GM19043 (cell line): ENCODE measurements around the gene CLIC6.

Experiments used
- ATAC-seq: cut with Tn5 transposase; IDR thresholded peaks from one replicate; pipeline ENCODE4 v1.9.1; 2021; ENCODE audit warnings: low read depth; ENCODE audit not compliant: unreplicated experiment

CLIC6 gene

GRCh38 chr21:34761758-34762330 is 93.0 kb downstream of the CLIC6 start:
- no peak for ATAC-seq

GRCh38 chr21:34762786-34763185 is 94.0 kb downstream of the CLIC6 start:
- ATAC-seq, result no peak

DNA sequence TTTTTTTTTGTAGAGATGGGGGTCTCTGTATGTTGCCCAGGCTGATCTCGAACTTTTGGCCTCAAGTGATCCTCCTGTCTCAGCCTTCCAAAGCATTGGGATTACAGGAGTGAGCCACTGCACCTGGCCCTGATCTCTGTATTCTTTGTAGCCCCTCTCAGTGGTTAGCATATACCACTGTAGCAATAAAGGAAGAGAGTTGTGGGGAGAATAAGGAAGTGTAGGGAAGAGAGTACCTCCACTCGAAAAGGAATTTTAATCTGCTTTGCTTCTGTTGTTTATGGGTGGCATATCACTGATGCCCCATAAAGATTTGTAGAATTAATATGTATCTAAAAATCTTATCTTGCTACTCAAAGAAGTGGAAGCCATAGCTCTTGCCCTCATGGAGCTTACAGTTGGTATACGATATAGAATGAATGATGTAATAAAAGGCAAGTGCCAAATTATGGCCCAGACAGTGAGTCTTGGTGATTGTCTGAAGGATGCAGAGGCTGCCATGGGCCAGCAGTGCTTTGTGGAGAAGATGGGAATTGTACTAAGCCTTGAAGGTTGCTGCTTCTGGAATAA is 96.0 kb downstream of the CLIC6 start:
- ATAC-seq, result no peak

DNA sequence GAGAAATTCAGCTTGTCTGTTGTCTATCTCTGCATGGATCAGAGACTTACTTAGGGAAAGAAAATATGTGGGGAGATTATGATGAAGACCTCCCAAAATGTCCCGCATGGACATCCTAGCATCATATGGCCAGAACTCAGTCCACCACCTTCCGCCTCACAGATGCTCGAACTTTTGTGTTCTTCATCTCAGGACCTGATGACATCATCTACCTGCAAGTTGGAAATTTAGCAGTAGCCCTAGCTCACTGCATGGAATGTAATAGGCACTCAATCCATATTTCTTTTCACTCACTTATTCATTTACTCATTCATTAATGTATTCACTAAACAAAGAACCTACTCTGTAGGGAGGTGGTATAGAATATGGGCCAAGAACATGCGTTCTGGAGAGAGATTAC is 96.8 kb downstream of the CLIC6 start:
- no peak for ATAC-seq

DNA sequence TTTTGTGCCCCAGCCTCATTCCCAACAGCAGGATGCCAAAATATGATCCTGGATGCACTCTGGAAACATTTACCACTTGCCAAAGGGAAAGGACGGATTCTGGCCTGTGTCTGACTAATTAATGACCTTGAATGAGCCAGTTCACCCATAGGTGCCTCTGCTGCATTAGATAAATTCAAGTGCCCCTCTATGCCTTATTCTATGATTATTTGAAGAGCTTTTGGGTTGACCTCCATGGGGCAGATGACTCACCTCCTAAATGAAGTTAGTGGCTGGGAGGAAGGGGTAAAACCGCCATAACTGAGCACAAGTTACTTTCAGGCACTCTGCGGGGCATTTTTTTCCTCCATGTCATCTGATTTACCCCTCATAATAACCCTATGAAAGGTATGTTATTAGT is 98.1 kb downstream of the CLIC6 start:
- no peak for ATAC-seq
